GM19372 (cell line): ENCODE measurements around the gene PABPN1L.

Experiments used
- ATAC-seq: cut with Tn5 transposase; IDR thresholded peaks from one replicate; pipeline ENCODE4 v1.9.1; 2021; ENCODE audit warnings: mild to moderate bottlenecking, low read depth, moderate library complexity; ENCODE audit not compliant: unreplicated experiment

PABPN1L gene

DNA sequence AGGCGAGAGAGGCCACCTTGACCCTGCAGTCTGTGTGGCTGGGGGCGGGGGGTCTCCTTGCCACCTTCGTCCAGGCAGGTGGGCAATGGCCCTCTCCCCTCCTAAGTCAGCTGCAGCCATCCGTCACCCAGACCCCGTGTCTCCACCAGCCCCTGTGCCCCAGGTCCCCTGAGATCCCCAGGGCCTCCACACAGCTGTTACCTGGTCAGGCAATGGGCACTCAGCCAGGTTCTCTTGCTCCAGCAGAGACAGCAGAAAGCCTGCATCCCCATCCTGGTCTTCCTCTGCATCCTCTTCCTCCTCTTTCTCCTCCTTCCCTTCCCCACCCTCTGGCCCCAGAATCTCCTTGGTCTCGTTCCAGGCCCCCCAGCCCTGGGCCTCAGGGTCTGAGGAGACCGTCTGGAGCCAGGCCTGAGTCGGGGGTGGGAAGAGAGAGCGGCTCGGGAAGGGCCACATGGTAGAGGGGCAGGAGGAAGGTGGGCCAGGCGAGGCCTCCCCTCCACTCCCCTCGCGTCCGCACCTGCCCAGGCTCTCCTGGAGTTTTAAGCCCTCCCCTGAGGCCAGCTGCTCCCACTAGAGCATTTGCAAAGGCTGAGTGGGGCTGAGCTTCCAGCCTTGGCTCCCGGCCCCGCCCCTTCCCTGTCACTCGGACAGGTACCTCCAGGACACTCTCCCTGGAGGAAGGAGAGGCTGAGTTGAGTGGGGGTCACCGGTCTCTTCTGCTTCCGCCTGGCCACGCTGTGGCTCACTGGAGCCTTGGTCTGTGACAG, at the start of gene PABPN1L:
TSS of gene PABPN1L (minus strand) at position 510 of the 770 bp plus-strand sequence. CDS start at position 456, 54 bp downstream.
- no peak for ATAC-seq

DNA sequence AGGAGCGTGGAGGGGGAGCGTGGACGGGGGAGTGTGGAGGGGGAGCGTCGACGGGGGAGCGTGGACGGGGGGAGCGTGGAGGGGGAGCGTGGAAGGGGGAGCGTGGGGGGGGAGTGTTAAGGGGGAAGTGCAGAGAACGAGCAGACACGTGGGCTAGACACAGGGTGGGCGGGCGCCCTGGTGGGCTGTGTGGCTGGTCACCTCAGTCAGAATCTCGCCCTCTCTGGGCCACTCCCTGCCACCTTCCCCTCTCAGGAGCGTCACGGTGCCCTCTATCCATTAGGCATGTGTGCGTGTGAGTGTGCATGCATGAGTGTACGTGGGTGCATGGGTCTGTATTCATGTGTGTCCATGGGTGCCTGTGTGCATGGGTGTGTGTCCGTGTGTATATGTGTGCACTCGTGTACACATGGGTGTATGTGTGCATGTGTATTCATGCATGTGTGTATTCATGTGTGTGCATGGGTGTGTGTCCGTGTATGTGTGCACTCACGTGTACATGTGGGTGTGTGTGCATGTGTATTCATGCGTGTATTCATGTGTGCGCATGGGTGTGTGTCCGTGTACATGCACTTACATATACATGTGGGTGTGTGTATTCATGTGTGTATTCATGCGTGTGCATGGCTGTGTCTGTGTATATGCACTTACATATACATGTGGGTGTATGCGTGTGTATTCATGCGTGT, 49.3 kb upstream of the PABPN1L start:
- no peak for ATAC-seq

- ATAC-seq: no peak
Observed at GRCh38 chr16:88914750-88915368, 48.4 kb upstream of the PABPN1L start.

- ATAC-seq: no peak
Observed at GRCh38 chr16:88913870-88914269, 47.4 kb upstream of the PABPN1L start.

GRCh38 chr16:88913001-88913612, 46.6 kb upstream of the PABPN1L start:
- no peak for ATAC-seq

- no peak for ATAC-seq
Observed at GRCh38 chr16:88912556-88912955, 46.1 kb upstream of the PABPN1L start.

DNA sequence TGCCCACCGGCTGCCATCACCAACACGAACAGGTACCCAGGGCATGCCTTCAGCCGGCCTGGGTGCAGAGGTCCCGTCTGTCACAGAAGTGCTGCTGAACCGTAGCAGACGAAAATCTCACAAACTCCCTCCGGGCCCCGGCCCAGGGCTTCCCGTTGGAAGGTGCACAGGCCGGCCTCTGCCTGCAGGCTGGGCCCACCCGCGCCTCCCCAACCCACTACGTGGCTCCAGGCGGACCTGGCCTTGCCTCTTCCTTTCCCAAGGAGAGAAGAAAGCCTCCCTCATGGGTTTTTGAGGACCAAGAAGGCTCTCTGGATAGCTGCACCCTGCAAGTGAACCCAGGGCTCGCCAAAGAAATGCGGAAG, 45.5 kb upstream of the PABPN1L start:
- no peak for ATAC-seq

GRCh38 chr16:88911136-88911945, 44.9 kb upstream of the PABPN1L start:
- no peak for ATAC-seq

GRCh38 chr16:88910284-88911135, 44.0 kb upstream of the PABPN1L start:
- no peak for ATAC-seq

GRCh38 chr16:88909431-88910210, 43.2 kb upstream of the PABPN1L start:
- no peak for ATAC-seq

GRCh38 chr16:88908307-88908706, 41.8 kb upstream of the PABPN1L start:
- no peak for ATAC-seq

DNA sequence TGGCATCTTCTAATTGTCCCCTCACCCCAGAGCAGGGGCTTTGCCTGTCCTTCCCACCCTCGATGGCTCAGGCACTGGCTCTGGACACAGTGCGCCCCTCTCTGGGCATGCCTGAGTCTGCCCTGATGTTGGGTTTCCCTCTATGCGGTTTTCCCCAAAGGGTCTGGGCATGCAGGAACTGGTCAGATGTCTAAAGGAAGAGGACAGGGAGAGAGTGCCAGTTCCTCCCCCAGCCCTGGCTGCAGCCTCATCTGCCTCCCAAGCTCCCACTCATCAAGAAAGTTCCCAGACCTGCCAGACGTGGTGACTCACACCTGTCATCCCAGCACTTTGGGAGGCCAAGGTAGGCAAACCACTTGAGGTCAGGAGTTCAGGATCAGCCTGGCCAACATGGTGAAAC, 41.3 kb upstream of the PABPN1L start:
- no peak for ATAC-seq

GRCh38 chr16:88906535-88907105, 40.2 kb upstream of the PABPN1L start:
- no peak for ATAC-seq

- no peak for ATAC-seq
Observed at GRCh38 chr16:88906020-88906419, 39.6 kb upstream of the PABPN1L start.

DNA sequence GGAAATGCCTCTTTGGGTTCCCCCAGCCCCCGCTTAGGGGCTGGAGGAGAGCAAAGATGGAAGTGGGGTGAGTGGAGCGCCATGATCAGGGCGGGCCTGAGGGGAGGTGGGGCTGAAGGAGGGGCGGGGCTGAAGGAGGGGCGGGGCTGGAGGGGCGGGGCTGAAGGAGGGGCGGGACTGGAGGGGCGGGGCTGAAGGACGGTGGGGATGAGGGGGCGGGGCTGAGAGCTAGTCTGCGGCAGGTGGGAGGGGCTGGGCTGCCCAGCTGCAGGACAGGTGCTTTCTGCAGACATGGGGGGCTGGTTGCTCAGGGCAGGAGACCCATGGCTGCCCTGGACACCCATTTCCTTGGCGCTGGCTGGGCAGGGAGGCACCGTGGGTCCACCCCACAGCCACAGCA, 39.1 kb upstream of the PABPN1L start:
- no peak for ATAC-seq

GRCh38 chr16:88904676-88905365, 38.4 kb upstream of the PABPN1L start:
- ATAC-seq: no peak

DNA sequence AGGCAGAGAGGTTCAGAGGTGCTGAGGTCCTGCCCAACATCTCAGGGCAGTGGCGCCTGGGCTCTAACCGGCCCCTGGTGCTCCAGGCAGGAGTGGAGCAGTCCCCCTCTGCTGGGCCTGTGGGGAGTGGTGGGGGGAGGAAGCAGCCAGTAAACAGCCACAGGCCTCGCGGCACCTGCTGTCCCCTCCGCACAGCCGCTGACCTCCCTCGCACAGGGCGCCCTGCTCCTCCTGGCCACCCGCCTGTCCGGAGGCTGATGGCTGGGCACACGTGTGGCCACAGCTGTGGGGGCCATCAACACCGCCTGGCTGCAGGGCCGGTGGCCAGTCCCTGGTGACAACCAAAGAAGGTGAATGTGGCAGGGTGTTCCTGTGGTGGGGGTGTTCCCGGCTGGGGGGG, 36.8 kb upstream of the PABPN1L start:
- ATAC-seq: no peak

DNA sequence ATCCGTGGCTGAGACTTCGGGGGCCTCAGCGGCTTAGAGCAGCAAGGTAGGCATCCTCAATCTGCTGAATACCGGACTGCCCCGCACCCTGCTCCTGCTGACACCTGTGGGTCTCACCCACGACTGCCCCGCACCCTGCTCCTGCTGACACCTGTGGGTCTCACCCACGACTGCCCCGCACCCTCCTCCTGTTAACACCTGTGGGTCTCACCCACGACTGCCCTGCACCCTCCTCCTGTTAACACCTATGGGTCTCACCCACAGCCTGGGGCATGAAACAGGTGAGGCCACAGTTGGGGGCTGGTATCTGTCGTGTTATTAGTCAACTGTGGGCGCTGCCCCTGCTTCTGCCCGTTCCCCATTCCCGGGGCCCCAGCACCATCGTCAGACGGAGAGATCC, 36.3 kb upstream of the PABPN1L start:
- ATAC-seq: no peak
